ENCODE results near the gene MAP4K3. TPM values are rescaled to one million over a fixed set of nuclear protein-coding genes. Genes with fewer than 3 reads are reported as not detected.

MAP4K3 gene
- total and polyA plus RNA-seq, 9 of the 15 experiments (the other 6 are each of a cell fraction or from before 2014, with no cell fraction given), result 3.1 to 30.0 (median 16.9) TPM

DNA sequence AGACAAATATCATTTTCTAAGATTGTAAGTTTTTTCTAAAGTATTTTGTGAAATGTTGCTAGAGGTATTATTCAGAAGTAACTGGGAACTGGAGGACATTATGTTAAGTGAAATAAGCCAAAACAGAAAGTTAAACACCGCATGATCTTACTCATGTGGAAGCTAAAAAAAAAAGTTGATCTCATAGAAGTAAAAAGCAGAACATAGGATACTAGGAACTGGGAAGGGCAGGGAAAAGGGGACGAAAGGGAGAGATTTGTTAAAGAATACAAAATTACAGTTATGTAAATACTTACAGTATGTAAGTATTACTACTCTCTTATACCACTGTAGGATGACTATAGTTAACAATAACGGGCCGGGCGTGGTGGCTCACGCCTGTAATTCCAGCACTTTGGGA lies 146.7 kb downstream of the MAP4K3 start:
- WGBS (ENCODE audit: insufficient coverage, low coverage, missing lambda C conversion rate), result 97% methylated on average over 6 of the region's 6 CpGs
- CTCF ChIA-PET (ENCODE audit: low intra/inter-chr PET ratio), result no interaction called here

More for the DNA sequence above, 146.7 kb downstream of the MAP4K3 start:
- BruUV-seq (replicated peaks), result no TSS peak
- Histone ChIP-seq H3K4me3 (no peak overlapping the region), H3K9me1 (ENCODE audit: control insufficient read depth, insufficient read depth, low read length) (no peaks in the 10 kb centered on the region), H3K4me1 (replicated peaks in 1 of 2; ENCODE audit: control insufficient read depth in 2 of 2, insufficient read depth in 2 of 2, low read length in 2 of 2) (no peaks in the 10 kb centered on the region), H3K9ac (ENCODE audit: insufficient read depth in 1 of 2, low read depth in 2 of 2, low read length in 2 of 2) (no peak overlapping the region), H4K20me1 (replicated peaks; ENCODE audit: control insufficient read depth, insufficient read depth, low read length) (no peaks in the 10 kb centered on the region), H3K27me3 (ENCODE audit: control insufficient read depth in 2 of 2, insufficient read depth in 2 of 2, low read length in 2 of 2) (no peaks in the 10 kb centered on the region), H3K9me3 (replicated peaks; ENCODE audit: control insufficient read depth, insufficient read depth, low read depth, low read length) (no peaks in the 10 kb centered on the region), H3K79me2 (ENCODE audit: control insufficient read depth, insufficient read depth, low read length) (no peaks in the 10 kb centered on the region), H2AFZ (ENCODE audit: low read depth, low read length) (no peak overlapping the region), H3K27ac (ENCODE audit: extremely low read depth, low read depth, low read length) (no peak overlapping the region), H3K36me3 (ENCODE audit: control insufficient read depth, insufficient read depth, low read length) (peaks cover 51% of the 10 kb centered on the region; the same call in 2 of the 3 replicates), H3K4me2 (ENCODE audit: insufficient read depth, low read length) (no peak overlapping the region)
- TF ChIP-seq HNRNPLL (IDR thresholded peaks at IDR 0.05; ENCODE audit: low read depth, low read length, poor library complexity, severe bottlenecking) (no peak), PHF21A (IDR thresholded peaks at IDR 0.05; ENCODE audit: borderline replicate concordance, low read depth) (no peak), CBFB (CRISPR knock-in tag; IDR thresholded peaks at IDR 0.05) (no peak), NEUROD1 (IDR thresholded peaks at IDR 0.05; ENCODE audit: borderline replicate concordance, low read depth, low read length, partially characterized antibody) (no peak), NR4A1 (CRISPR knock-in tag; IDR thresholded peaks at IDR 0.05) (no peak), NR4A1 (tag; IDR thresholded peaks at IDR 0.05) (no peak), NR1H2 (CRISPR knock-in tag; IDR thresholded peaks at IDR 0.05) (no peak), SMC3 (conservative IDR thresholded peaks at IDR 0.05; ENCODE audit: insufficient read depth, low read depth, low read length) (no peak), THAP7 (CRISPR knock-in tag; IDR thresholded peaks at IDR 0.05) (no peak), MAFG (tag; conservative IDR thresholded peaks at IDR 0.05) (no peak), MYNN (IDR thresholded peaks at IDR 0.05) (no peak), MYNN (CRISPR knock-in tag; IDR thresholded peaks at IDR 0.05) (no peak), EZH2 (IDR thresholded peaks at IDR 0.05; ENCODE audit: borderline replicate concordance, low read depth, low read length) (no peak), ZNF3 (CRISPR knock-in tag; IDR thresholded peaks at IDR 0.05) (no peak)
- TF ChIP-seq, protein P1, sequence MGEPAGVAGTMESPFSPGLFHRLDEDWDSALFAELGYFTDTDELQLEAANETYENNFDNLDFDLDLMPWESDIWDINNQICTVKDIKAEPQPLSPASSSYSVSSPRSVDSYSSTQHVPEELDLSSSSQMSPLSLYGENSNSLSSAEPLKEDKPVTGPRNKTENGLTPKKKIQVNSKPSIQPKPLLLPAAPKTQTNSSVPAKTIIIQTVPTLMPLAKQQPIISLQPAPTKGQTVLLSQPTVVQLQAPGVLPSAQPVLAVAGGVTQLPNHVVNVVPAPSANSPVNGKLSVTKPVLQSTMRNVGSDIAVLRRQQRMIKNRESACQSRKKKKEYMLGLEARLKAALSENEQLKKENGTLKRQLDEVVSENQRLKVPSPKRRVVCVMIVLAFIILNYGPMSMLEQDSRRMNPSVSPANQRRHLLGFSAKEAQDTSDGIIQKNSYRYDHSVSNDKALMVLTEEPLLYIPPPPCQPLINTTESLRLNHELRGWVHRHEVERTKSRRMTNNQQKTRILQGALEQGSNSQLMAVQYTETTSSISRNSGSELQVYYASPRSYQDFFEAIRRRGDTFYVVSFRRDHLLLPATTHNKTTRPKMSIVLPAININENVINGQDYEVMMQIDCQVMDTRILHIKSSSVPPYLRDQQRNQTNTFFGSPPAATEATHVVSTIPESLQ (CRISPR knock-in tag; IDR thresholded peaks at IDR 0.05), result no peak
- no peak for ATAC-seq
- no peak for FAIRE-seq
- in situ Hi-C loops (cut with MboI) (no loop called here), intact Hi-C loops (cut with micrococcal nuclease) (no loop called here)
- POLR2A ChIA-PET, result no interaction called here
- no peak for DNase-seq (ENCODE audit: extremely low read depth in 1 of 4, low spot score in 3 of 4)
